GM12878 (cell line): ENCODE data around the gene RLN2. TPM values are rescaled to one million over a fixed set of nuclear protein-coding genes. Genes with fewer than 3 reads are reported as not detected.

ENCODE experiments used
- ATAC-seq: fragments of 200-7000 bp; cut with Tn5 transposase; 3 replicates; pipeline ENCODE4 v1.9.1; 2020; ENCODE audit warnings: mild to moderate bottlenecking, moderate library complexity
- BruUV-seq: library from RNA; stranded (reverse); fragments of 400-500 nt; replicated peaks from 2 replicates; lab custom pipeline; 2021; lab: Mats Ljungman, UMichigan
- CTCF ChIA-PET: fragments of 300-600 bp; sonication (Branson Sonifier 250); formaldehyde crosslinking; extraction: SDS; loops from one replicate; lab custom pipeline; 2021; ENCODE audit warnings: inconsistent platforms; lab: Yijun Ruan, JAX
- POLR2A ChIA-PET: fragments of 350-600 bp; formaldehyde crosslinking; extraction: SDS; loops from one replicate; lab custom pipeline; 2021; ENCODE audit warnings: inconsistent platforms; lab: Charles Lee
- RAD21 ChIA-PET: fragments of 300-600 bp; sonication (Branson Sonifier 250); formaldehyde crosslinking; loops from one replicate; lab custom pipeline; 2023; ENCODE audit warnings: antibody characterized with exemption; ENCODE audit not compliant: unreplicated experiment; lab: Charles Lee
- SMC1A ChIA-PET: fragments of 300-600 bp; sonication (Branson Sonifier 250); formaldehyde crosslinking; loops from one replicate; lab custom pipeline; 2023; ENCODE audit not compliant: unreplicated experiment, uncharacterized antibody; lab: Charles Lee
- DNase-seq: peaks from one replicate; pipeline ENCODE4 v3.0.0-alpha.2; 2011; ENCODE audit warnings: low read depth, low spot score
- FAIRE-seq: peaks from 3 replicates; lab custom pipeline; 2011; peaks lifted over from hg19 to GRCh38; lab: Jason Lieb, UNC
- H2AFZ ChIP-seq: 2 replicates; pipeline ENCODE4 v1.6.0; 2011; ENCODE audit warnings: low read depth, low read length, control low read depth; ENCODE audit not compliant: control insufficient read depth
- H3K27ac ChIP-seq: 2 replicates; pipeline ENCODE4 v1.5.1; 2011; ENCODE audit warnings: control low read depth; ENCODE audit not compliant: control insufficient read depth, insufficient read depth
- H3K27me3 ChIP-seq, 2 experiments: replicated peaks in 1 of 2; 2 replicates each; pipeline versions ENCODE4 v1.6.0 to v1.6.1; 2011; ENCODE audit warnings: low read length in 1 of 2; ENCODE audit not compliant: control insufficient read depth in 2 of 2, insufficient read depth in 2 of 2
- H3K36me3 ChIP-seq, 2 experiments: 2 replicates each; pipeline ENCODE4 v1.5.1; 2011; ENCODE audit warnings: low read length in 1 of 2; ENCODE audit not compliant: control insufficient read depth in 2 of 2, insufficient read depth in 2 of 2
- H3K4me1 ChIP-seq: 2 replicates; pipeline ENCODE4 v1.6.1; 2011; ENCODE audit warnings: mild to moderate bottlenecking, low read length, moderate library complexity, mixed read lengths; ENCODE audit not compliant: control insufficient read depth, insufficient read depth
- H3K4me2 ChIP-seq: 2 replicates; pipeline ENCODE4 v1.6.0; 2011; ENCODE audit warnings: control low read depth; ENCODE audit not compliant: control insufficient read depth, insufficient read depth
- H3K4me3 ChIP-seq: fragments of 200-600 bp; sonication (generic); 2 replicates; pipeline ENCODE4 v1.5.1; 2016
- H3K79me2 ChIP-seq: 2 replicates; pipeline ENCODE4 v1.6.0; 2011; ENCODE audit warnings: low read length; ENCODE audit not compliant: control insufficient read depth, insufficient read depth
- H3K9ac ChIP-seq: 2 replicates; pipeline ENCODE4 v1.8.0; 2011; ENCODE audit warnings: low read length, control low read depth, mixed read lengths; ENCODE audit not compliant: control insufficient read depth, insufficient read depth
- H3K9me3 ChIP-seq: replicated peaks from 3 replicates; pipeline ENCODE4 v1.5.1; 2011; ENCODE audit warnings: mild to moderate bottlenecking, low read length; ENCODE audit not compliant: control insufficient read depth, insufficient read depth
- H4K20me1 ChIP-seq: 2 replicates; pipeline ENCODE4 v1.6.0; 2011; ENCODE audit not compliant: control insufficient read depth, insufficient read depth
- CBX5 ChIP-seq: sonication (generic); IDR thresholded peaks from 2 replicates; pipeline ENCODE4 v1.6.1; 2016; ENCODE audit warnings: low read depth, moderate library complexity, mild to moderate bottlenecking, inconsistent platforms
- CHD2 ChIP-seq: IDR thresholded peaks from 2 replicates; pipeline ENCODE4 v1.6.1; 2011; ENCODE audit warnings: low read depth, low read length, improper control_type of control experiment, borderline replicate concordance
- HDGF ChIP-seq: fragments of 450-650 bp; IDR thresholded peaks from 2 replicates; pipeline ENCODE4 v1.6.1; 2016; ENCODE audit warnings: antibody characterized with exemption
- PAX5 ChIP-seq: IDR thresholded peaks from 2 replicates; pipeline ENCODE4 v1.6.1; 2011; ENCODE audit warnings: low read depth, low read length, borderline replicate concordance
- POLR2A ChIP-seq: IDR thresholded peaks from 2 replicates; pipeline ENCODE4 v1.6.1; 2011; ENCODE audit warnings: low read depth, mild to moderate bottlenecking, low read length
- STAT3 ChIP-seq: IDR thresholded peaks from 2 replicates; pipeline ENCODE4 v1.6.1; 2011; ENCODE audit warnings: low read depth, low read length, improper control_type of control experiment
- ZNF207 ChIP-seq: fragments of 450-650 bp; IDR thresholded peaks from 2 replicates; pipeline ENCODE4 v1.6.1; 2014; ENCODE audit warnings: antibody characterized with exemption, mild to moderate bottlenecking, borderline replicate concordance
- WGBS: methylation state at CpG from one replicate; pipeline ENCODE4 v1.1.6; 2016; ENCODE audit warnings: low lambda C conversion rate; ENCODE audit not compliant: insufficient replicate concordance, insufficient coverage; ENCODE audit errors: missing lambda C conversion rate; 5-methylcytosine and 5-hydroxymethylcytosine counted together
- in situ Hi-C: fragments of 300-500 bp; cut with MboI; formaldehyde crosslinking; loops from 9 replicates; pipeline ENCODE4 v1.14.3; 2018; ENCODE audit warnings: mixed read lengths
- intact Hi-C: fragments of 100-400 bp; cut with micrococcal nuclease; formaldehyde crosslinking; loops from one replicate; pipeline ENCODE4 v1.14.2; 2022; ENCODE audit not compliant: unreplicated experiment
- polyA plus RNA-seq, 11 experiments: library from polyadenylated mRNA; depleted of rRNA in 4 of 11; unstranded in 6 of 11; stranded (reverse) in 5 of 11; fragments of >200 nt; fragmentation: Nextera tagmentation in 4 of 11; fragmentation: Illumina TruSeq in 1 of 11; extraction: Ambion mirVana in 4 of 11; extraction: Trizol in 1 of 11; gene quantifications; 1 replicate in 1 of 11; 2 replicates in 10 of 11; pipeline versions ENCODE4 v1.2.1 to v1.2.3, GENCODE V29; 2011 to 2016; ENCODE audit warnings: inconsistent platforms in 2 of 11, missing spikeins in 2 of 11, low read depth in 1 of 11
- total RNA-seq, 4 experiments: library from RNA; depleted of rRNA in 3 of 4; stranded (reverse); fragments of >200 nt in 3 of 4; fragmentation: Illumina TruSeq in 1 of 4; extraction: Trizol in 1 of 4; gene quantifications; 2 replicates each; pipeline versions ENCODE4 v1.2.1 to v1.2.3, GENCODE V29; 2013 to 2021
- TF ChIP-seq, protein P1 (sequence below): fragments of 450-650 bp; formaldehyde crosslinking; IDR thresholded peaks from 2 replicates; pipeline ENCODE4 v1.5.0; 2022; ENCODE audit warnings: mild to moderate bottlenecking, missing genetic modification characterization
- TF ChIP-seq, protein P2 (sequence below): IDR thresholded peaks from 2 replicates; pipeline ENCODE4 v1.6.1; 2012; ENCODE audit warnings: low read depth, low read length, improper control_type of control experiment

Gene RLN2
- total and polyA plus RNA-seq, 10 of the 15 experiments (the other 5 are each of a cell fraction or from before 2014, with no cell fraction given): 3.3 to 15.7 (median 6.0) TPM

DNA sequence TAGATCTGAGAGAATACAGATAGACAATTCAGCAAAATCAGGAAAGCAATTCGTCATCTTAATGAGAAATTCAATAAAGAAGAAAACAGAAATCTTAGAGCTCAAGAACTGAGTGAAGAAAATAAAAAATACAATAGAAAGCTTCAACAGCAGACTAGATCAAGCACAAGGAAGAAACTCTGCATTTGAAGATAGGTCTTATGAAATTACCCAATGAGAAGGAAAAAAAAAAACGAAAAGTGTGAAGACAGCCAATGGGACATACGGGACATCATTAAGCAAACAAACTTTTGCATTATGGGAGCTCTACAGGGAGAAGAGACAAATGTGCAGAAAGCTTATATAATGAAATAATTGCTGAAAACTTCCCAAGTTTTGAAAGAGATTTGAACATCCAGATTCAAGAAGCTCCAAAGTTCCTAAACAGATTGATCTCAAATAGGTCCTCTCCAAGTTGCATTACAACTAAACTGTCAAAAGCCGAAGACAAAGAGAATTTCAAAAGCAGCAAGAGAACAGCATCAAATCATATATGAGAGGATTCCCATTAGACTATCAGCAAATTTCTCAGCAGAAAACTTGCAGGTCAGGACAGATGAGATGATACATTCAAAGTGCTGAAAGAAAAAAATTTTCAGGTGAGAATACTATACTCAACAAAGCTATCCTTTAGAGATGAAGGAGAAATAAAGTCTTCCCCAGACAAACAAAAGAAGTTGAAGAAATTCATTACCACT lies 10.8 kb upstream of the RLN2 start:
- intact Hi-C loops: no loop called here
- no peak for ATAC-seq
- Histone ChIP-seq H3K27ac (no peak overlapping the region), H3K36me3 (no peaks in the 10 kb centered on the region), H3K79me2 (no peaks in the 10 kb centered on the region), H3K27me3 (no peaks in the 10 kb centered on the region), H3K4me1 (no peaks in the 10 kb centered on the region), H3K9me3 (no peaks in the 10 kb centered on the region; the same call in 2 of the 3 replicates), H3K9ac (no peak overlapping the region), H2AFZ (no peak overlapping the region), H4K20me1 (no peaks in the 10 kb centered on the region), H3K4me2 (no peak overlapping the region), H3K4me3 (no peak overlapping the region)
- POLR2A ChIA-PET: interaction anchor here (0.6 to 0.7 kb wide), 2 partner anchors 9 to 552 kb away, joined by 3 to 6 read pairs; no protein-coding TSS in a partner anchor
- SMC1A ChIA-PET: no interaction called here
- no peak for FAIRE-seq
- RAD21 ChIA-PET: no interaction called here
- no peak for DNase-seq
- no TSS peak for BruUV-seq
- TF ChIP-seq STAT3 (no peak), CBX5 (0 out of 2 replicates have a peak, but pooled peaks have one; percentile 26), CHD2 (no peak)
- 54% methylated on average over 4 of the region's 4 CpGs for WGBS
- CTCF ChIA-PET: interaction anchor here (0.6 to 0.8 kb wide), 2 partner anchors 82 to 1227 kb away, joined by 3 to 4 read pairs; no protein-coding TSS in a partner anchor
- in situ Hi-C loops: no loop called here

DNA sequence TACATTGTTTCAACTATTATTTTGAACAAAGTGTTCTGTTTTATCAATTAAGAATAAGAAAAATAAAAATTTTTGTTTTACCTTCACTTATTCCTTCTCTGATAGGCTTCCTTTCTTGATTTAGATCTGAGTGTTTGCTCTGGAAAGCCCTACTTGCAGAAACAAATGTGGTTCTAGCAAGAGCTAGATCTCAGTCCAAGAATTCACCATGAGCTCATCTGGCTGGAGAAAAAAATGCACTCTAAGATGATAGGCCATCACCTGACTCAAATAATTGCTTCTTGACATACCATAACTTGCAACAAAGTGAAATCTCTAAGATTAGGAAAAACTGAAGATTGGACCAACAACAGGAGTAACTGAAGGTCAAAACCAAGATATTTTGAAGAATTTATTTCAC lies 6.3 kb upstream of the RLN2 start:
- FAIRE-seq (no peak), DNase-seq (no peak), ATAC-seq (no peak)
- TF ChIP-seq, protein P1, sequence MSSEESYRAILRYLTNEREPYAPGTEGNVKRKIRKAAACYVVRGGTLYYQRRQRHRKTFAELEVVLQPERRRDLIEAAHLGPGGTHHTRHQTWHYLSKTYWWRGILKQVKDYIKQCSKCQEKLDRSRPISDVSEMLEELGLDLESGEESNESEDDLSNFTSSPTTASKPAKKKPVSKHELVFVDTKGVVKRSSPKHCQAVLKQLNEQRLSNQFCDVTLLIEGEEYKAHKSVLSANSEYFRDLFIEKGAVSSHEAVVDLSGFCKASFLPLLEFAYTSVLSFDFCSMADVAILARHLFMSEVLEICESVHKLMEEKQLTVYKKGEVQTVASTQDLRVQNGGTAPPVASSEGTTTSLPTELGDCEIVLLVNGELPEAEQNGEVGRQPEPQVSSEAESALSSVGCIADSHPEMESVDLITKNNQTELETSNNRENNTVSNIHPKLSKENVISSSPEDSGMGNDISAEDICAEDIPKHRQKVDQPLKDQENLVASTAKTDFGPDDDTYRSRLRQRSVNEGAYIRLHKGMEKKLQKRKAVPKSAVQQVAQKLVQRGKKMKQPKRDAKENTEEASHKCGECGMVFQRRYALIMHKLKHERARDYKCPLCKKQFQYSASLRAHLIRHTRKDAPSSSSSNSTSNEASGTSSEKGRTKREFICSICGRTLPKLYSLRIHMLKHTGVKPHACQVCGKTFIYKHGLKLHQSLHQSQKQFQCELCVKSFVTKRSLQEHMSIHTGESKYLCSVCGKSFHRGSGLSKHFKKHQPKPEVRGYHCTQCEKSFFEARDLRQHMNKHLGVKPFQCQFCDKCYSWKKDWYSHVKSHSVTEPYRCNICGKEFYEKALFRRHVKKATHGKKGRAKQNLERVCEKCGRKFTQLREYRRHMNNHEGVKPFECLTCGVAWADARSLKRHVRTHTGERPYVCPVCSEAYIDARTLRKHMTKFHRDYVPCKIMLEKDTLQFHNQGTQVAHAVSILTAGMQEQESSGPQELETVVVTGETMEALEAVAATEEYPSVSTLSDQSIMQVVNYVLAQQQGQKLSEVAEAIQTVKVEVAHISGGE (CRISPR knock-in tag): no peak
- TF ChIP-seq HDGF (no peak), POLR2A (no peak), ZNF207 (no peak), PAX5 (no peak)
- TF ChIP-seq, protein P2, sequence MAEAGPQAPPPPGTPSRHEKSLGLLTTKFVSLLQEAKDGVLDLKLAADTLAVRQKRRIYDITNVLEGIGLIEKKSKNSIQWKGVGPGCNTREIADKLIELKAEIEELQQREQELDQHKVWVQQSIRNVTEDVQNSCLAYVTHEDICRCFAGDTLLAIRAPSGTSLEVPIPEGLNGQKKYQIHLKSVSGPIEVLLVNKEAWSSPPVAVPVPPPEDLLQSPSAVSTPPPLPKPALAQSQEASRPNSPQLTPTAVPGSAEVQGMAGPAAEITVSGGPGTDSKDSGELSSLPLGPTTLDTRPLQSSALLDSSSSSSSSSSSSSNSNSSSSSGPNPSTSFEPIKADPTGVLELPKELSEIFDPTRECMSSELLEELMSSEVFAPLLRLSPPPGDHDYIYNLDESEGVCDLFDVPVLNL: no peak
- SMC1A ChIA-PET: interaction anchor here (0.9 to 1.0 kb wide), 2 partner anchors 22 to 35 kb away, joined by 3 read pairs; no protein-coding TSS in a partner anchor
- no peaks in the 10 kb centered on the region for H3K79me2 ChIP-seq
- no peak overlapping the region for H2AFZ ChIP-seq
- H3K4me3 ChIP-seq: no peak overlapping the region
- no peaks in the 10 kb centered on the region; the same call in 2 of the 3 replicates for H3K9me3 ChIP-seq
- H4K20me1 ChIP-seq: no peaks in the 10 kb centered on the region
- H3K9ac ChIP-seq: no peak overlapping the region
- RAD21 ChIA-PET: no interaction called here
- H3K4me2 ChIP-seq: no peak overlapping the region
- in situ Hi-C loops (no loop called here), intact Hi-C loops (no loop called here)
- POLR2A ChIA-PET: no interaction called here
- no peaks in the 10 kb centered on the region for H3K27me3 ChIP-seq
- no TSS peak for BruUV-seq
- no peak overlapping the region for H3K27ac ChIP-seq
- CTCF ChIA-PET: no interaction called here
- H3K36me3 ChIP-seq: no peaks in the 10 kb centered on the region
- no peaks in the 10 kb centered on the region for H3K4me1 ChIP-seq
